Epidermal melanocyte (primary cell): ENCODE measurements around the gene TMEM61.
"Not testable (repeated sequence)": the region's sequence is repeated elsewhere in the genome, so short reads cannot be mapped to it uniquely, and the experiment has no call there.

ENCODE experiments used
- DNase-seq: peaks from one replicate; pipeline ENCODE4 v3.0.0; 2011; ENCODE audit warnings: low spot score; ENCODE audit not compliant: insufficient read length

Gene TMEM61

DNA sequence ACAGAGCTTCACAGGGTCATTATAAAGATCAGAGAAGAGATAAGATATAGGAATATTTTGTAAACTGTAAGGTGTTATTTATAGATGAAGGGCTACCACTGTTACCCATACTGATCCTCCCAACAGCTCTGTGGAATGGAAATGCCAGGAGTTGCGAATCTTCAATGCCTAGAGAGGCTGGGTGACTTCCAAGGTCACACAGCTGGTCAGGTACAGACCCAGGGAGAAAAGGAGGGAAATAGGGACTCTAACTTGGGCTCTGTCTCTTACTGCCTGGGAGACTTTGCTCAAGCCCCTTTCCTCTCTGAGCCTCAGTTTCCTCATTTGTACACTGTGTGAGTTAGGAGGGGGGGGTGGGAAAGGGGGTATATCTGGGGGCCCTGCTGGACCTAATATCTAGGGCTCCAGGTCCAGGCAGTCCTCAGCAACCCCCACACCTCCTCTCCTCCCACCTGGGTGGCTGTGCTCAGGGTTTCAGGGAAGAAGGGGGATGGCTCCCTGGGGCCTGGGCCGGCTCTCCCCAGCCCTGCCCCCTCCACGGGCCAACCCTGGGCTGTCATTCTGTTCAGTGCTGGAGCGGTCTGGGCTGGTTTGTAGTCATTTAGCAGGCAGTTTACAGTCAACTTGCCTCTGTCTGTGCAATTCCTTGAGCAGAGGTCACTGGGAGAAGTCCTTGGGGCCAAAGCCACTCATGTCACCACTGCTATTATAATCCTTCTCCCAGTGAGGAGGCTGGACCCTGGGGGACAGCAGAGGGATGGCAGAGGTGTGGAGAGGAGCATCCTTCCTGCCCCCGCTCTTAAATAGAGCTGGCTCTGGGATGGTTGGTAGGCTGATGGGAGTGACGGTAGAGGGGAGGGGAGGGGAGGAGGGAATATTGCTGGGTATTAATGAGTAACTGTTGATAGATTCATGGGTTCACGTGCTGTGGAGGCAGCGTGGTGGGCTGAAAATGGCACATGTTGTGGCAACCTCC, 20.0 kb downstream of the TMEM61 start:
- DNase-seq = no peak

- no peak for DNase-seq
These were observed 20.9 kb downstream of the TMEM61 start for GRCh38 chr1:55001311-55001710.

- no peak for DNase-seq
These were observed 22.3 kb downstream of the TMEM61 start for GRCh38 chr1:55002686-55003085.

GRCh38 chr1:55005351-55006140, 25.1 kb downstream of the TMEM61 start:
- no peak for DNase-seq

DNA sequence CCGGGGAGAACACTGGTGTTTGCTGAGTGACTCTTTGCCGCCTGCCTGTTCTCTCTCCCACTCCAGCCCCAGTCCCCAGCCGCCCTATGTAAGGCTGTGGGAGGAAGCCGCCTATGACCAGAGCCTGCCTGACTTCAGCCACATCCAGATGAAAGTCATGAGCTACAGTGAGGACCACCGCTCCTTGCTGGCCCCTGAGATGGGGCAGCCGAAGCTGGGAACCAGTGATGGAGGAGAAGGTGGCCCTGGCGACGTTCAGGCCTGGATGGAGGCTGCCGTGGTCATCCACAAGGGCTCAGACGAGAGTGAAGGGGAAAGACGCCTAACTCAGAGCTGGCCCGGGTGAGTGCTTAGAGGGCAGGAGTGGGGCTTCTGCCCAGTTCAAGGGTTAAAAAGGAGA, 26.5 kb downstream of the TMEM61 start:
- DNase-seq = no peak

- DNase-seq = no peak
These were observed 27.2 kb downstream of the TMEM61 start for GRCh38 chr1:55007625-55008024.

DNA sequence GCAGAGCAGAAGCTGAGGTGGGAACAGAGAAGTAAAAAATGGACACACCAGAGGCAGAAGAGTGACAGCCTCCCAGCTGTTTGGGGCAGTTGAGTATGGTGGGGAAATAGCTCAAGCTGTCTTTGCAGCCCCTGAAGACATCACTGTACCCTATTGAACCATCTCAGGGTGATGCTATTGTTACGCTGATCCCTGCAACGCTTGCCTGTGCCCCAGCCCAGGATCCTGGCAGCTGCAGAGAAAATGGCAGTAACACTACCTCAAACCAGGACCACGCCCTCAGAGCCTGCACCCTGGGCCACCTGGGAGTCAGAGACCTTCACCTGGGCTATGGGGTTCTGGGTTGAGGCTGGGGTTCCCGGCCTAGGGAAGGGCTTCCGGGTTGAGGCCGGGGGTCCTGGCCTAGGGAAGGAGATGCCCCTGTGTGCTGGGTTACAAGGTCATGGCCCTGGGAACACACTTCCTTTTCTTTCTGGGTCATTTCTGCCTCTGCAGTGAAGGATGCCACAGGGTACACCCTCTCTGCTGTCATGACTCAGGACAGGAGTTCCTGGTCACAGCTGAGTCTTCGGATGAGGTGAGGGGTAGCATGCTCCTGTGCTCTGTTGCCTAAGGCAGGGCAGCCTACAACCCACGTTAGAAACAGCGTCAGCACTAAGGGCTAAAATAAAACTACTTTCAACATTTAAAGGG, 29.9 kb downstream of the TMEM61 start:
- DNase-seq = no peak

GRCh38 chr1:55010887-55011217, 30.4 kb downstream of the TMEM61 start:
- DNase-seq = no peak

- DNase-seq = no peak
These were observed 32.2 kb downstream of the TMEM61 start for GRCh38 chr1:55012661-55013060.

DNA sequence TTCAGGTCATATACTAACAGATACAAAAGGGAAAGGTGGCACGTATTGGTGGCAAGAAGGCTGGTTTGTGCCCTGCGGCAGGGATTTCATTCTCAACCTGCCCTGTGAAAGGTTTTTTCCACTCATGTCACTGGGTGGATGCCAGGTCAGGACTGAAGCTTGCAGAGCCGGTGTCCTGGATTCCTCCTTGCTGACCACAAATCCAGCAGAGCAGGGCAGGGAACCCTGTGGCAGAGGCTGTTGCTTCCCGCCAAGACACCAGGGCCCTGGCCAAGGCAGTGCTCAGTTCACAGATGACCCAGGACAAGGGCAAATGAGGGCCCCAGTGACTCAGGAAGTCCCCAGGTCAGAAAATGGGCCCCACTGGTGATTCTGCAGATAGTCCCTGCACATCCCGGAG, 34.7 kb downstream of the TMEM61 start:
- DNase-seq = no peak

DNA sequence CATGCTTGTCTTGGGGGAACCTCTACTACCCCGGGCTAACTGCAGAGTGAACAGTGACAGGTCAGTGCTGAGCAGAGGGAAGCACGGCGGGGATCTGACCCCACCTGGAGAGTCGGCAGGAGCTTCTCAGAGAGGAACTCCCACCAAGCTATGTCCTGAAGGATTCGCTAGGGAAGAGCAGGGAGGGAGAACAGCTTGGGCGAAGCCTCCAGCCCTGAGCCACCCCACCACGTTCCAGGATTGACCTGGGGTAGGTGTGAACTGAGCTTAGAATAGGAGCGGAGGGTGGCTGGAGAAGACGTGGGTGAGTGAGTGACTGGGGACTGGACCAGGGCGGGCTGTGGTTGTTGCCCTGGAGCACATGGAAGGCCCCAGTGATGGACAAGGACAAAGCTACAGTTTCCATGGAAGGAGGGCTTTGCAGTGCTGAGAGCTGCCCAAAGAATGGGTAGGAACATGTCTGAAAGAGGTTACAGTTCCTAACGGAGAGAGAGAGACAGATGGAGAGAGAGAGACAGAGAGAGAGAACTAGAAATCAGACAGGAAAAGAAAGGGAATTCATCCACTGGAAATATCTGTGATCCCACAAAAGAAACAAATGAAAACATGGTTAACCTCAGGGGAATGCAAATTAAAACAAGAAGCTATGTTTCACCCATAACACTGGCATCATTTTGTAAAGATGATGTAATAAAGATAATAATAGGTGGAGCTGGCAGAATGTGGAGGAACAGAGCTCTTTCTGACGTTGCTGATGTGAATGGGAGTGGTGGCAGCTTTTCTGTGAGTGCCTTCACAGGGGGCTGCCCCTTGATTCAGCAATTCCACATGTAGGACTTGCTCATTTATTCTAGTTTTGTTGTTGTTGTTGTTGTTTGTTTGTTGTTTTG, 35.5 kb downstream of the TMEM61 start:
- no peak for DNase-seq

DNA sequence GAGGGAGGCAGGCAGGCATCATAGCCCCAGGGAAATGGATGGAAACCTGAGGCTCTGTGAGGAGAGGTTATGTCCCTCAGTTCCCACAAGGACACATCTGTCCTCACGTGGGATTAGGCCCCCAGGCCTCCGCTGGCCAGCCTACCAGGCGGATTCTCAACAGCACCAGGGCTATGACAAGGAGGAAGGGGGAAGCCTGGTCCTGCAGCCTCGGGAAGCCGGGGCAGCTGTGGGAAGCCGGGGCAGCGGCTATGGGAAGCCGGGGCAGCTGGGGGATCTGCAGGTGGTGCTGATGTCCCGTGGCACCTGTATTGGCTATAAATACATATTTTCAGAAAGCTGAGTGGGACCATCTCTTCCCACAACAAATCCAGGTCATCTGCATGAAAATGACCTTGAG, 38.0 kb downstream of the TMEM61 start:
- no peak for DNase-seq

- DNase-seq = peak; percentile 75
These were observed 41.6 kb downstream of the TMEM61 start for GRCh38 chr1:55021942-55022546.

DNA sequence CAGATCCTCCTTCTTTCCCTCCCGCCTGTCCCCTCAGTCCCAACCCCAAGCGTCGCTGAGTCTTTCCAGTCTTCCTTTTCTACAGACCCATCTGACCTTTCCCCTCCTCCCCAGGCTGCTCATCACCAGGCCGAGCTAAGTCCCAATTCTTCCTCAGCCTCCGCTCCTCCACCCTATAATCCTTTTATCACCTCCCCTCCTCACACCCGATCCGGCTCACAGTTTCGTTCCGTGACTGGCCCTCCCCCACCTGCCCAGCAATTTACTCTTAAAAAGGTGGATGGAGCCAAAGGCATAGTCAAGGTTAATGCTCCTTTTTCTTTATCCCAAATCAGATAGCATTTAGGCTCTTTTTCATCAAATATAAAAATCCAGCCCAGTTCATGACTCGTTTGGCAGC, 43.7 kb downstream of the TMEM61 start:
- not testable (repeated sequence) for DNase-seq

DNA sequence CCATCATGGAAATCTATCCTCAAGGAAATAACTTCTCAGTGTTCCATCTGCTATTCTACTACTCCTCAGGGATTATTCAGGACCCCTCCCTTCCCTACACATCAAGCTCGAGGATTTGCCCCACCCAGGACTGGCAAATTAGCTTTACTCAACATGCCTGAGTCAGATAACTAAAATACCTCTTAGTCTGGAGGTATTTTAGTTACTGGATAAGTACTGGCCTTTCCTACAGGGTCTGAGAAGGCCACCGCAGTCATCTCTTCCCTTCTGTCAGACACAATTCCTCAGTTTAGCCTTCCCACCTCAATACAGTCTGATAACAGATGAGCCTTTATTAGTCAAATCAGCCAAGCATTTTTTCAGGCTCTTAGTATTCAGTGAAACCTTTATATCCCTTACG, 46.3 kb downstream of the TMEM61 start:
- DNase-seq = not testable (repeated sequence)

- DNase-seq = not testable (repeated sequence)
These were observed 50.7 kb downstream of the TMEM61 start for GRCh38 chr1:55031098-55031497.

DNA sequence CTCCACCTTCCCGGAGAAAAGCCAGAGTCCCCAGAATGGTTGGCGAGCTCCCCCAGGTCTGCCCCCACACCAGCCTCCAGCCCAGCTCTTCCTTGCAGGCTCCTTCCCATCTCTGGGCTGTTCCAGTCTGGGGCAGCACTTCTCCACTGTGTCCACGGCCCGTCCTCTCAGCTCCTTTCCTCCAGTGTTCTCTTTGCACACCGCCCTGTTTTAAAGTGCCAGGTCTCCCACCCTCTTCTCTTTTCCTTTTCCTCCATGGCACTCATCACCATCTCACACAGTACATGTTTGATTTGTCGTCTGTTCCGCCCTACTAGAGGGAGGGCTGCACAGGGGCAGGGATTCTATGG, 52.8 kb downstream of the TMEM61 start:
- no peak for DNase-seq

DNA sequence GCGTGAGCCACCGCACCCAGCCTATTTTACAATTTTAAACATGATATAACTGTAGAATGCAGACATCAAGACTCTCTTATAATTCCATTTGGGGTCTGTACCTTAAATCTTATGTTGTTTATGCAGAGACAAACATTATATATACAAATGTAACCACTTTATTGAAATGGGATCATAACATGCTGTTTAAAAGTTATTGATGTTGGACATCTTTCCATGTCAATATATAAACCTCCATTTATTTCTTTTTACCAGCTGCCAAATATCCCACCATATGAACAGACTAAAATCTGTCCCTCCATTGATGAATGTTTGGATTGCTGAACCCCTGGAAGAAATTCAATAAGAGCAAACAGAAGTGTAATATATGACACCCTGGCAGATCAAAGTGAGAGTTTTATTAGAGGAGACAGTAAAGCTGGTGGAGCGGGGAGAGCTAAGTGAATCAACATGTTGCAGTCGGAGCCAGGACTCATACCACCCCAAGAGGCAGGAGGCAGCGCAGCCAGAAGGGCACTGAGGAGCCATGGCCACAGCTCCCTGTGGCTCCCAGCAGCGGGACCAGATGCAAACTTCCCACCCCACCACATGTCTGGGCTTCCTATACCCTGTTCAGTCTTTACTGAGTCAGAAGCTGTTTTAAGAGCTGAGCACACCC, 54.2 kb downstream of the TMEM61 start:
- DNase-seq = no peak

DNA sequence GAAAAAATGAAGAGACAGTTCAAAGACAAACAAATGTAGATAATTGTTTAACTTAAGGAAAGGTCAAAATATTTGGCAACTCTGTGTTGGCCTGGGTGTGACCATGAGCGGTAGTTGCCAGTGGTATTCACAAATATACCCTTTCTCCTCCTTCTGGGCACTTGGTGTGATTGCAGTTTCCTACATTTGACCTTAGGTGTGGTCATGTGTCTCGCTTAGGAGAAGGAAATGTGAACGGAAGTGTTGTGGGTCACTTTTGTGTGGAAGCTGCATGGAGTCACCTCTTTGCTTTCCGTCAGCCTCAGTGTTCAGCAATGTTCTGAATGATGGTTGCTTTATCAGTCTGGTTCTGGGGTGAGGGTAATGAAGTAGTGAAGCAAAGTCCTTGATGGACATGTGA, 55.5 kb downstream of the TMEM61 start:
- DNase-seq = no peak
